ENCODE results near the gene IL17C. TPM values are rescaled to one million over a fixed set of nuclear protein-coding genes. Genes with fewer than 3 reads are reported as not detected.

The IL17C gene
- total RNA-seq, 1 donor = under 0.01 TPM

DNA sequence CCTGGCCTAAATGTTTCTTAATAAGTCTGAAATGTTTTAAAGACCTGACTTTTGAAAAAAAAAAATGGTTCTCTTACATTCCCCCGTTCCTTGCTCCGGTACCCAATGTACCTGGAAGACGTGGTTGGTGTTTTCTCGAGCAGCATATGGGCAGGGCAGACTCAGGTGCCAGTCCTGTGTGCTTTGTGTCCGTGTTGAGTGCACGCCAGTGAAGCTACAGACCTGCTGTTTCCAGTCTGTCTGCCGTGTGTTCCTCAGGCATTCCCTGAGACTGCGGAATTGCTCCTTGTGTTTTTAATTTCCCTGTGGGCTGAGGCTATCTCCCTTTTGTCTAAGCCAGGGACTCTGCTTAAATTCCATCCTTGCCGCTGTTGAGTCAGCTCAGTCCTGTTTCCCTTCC, 11.7 kb upstream of the IL17C start:
- no peak for DNase-seq (ENCODE audit: low read depth in 2 of 3, low spot score in 2 of 3)

DNA sequence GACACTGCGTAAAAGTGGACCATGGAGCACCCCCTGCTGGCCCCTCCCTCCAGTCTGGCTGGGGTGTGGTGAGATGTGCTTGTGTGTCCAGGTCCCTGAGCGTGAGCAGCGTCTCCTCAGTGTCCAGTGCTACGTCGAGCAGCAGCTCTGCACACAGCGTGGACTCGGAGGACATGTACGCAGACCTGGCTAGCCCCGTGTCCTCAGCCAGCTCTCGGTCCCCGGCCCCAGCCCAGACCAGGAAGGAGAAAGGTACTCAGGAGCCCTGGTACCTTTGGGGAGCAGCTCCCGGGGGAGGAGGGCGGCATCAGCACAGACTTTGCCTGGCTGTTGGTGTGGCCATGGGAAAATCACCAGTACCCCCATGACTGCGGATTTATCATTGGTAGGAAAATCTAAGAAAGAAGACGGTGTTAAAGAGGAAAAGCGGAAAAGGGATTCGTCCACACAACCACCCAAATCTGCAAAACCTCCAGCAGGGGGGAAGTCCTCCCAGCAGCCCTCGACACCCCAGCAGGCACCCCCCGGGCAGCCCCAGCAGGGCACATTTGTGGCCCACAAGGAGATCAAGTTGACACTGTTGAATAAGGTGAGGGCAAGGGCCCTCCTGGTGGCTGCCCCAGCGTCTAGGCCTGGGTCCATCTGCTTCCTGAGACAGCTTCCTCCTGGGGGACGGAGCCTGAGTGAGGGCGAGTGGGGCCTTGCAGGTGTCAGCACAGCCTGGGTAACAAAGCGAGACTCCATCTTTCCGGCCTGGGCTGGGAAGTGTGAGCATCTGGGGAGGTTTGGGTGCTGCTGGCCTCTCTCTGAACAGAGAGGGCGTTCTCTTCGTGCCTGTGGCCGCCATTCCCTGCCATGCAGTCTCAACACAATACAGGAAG, 10.6 kb upstream of the IL17C start:
- DNase-seq (ENCODE audit: low read depth in 2 of 3, low spot score in 2 of 3) = no peak

DNA sequence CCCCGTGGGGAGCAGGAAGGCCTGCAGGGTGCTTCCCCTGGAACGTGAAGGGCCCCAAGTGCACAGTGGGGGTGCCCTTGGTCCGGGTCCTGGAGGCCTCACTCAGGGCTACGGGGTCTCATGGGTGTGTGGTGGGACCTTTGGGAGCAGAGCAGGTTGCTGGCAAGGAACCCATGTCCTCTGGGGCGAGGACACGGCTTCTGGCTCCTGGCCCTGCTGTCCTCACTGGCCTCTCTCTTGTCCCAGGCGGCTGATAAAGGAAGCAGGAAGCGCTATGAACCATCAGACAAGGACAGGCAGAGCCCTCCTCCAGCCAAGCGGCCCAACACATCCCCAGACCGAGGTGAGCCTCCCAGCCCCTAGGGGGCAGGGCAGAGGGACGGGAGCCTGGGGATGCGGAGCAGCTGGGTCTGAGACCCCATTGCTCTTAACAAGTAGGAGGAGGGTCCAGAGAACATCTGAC, 9.8 kb upstream of the IL17C start:
- peak in 1 of 3 donors; percentile 38 for DNase-seq (ENCODE audit: low read depth in 2 of 3, low spot score in 2 of 3)

DNA sequence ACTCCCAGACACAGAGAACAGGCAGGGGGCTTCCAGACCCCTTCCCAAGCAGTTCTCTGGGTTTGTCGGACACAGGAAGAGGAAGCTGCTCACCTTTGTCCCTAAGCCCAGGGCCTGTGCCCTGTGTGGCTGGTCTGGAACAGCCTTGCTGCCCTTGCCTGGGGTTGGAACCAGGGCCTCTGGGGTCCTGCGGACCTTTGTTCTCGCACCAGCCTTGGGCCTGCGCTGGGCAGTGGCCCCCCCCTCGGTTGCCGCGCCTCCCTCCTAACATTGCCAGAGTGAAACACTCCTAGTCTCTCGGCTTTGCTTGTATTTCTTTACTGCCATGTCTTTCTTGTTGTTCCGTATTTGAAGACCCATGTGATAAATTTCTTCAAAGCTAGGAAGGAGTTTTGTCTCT, 8.5 kb upstream of the IL17C start:
- no peak for DNase-seq (ENCODE audit: low read depth in 2 of 3, low spot score in 2 of 3)

DNA sequence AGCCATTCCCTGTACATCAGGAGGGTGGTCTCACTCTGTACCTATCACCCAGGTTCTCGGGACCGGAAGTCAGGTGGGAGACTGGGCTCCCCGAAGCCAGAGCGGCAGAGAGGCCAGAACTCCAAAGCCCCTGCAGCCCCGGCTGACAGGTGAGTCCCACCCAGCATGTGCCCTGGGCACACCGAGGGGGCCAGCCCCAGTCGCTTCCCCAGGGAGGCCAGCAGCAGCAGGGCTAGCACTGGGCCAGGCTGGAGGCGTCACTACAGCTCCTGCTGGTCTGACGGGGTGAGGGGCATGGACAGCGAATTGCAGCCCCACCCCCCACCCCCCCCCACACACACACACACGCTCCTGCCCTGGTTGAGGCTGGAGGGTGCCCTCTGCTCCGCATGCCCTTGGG, 7.9 kb upstream of the IL17C start:
- DNase-seq (ENCODE audit: low read depth in 2 of 3, low spot score in 2 of 3) = no peak

DNA sequence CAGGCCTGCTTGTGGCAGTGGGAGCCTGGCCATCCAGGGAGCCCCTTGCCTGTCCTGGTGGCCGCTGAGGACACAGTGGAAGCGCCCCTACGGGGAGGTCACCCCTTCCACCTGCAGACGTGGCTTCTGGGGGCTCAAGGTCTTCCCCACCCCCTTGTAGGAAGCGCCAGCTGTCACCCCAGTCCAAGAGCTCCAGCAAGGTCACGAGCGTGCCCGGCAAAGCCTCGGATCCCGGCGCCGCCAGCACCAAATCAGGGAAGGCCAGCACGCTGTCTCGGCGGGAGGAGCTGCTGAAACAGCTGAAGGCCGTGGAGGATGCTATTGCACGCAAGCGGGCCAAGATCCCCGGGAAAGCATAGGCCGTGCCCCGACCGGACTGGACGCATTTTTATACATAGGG, 7.4 kb upstream of the IL17C start:
- DNase-seq (ENCODE audit: low read depth in 2 of 3, low spot score in 2 of 3) = no peak

DNA sequence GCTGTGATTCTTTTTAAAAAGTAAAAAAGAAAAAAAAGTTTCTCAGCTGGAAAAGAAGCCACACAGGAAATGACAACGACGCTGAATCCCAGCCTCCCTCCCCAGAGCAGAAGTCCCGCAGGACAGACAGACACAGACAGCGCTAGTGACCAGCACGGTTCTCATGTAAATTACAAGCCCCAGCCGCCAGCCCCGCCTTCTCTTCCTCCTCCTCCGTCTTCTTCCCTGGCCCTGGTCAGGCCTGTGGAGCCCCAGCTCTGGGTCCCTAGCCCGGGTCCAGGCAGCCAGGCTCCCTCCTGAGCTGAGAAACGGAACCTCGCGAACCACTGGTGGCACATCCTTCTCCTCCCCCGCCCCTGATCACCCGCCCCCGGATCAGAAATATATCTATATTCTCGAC, 7.0 kb upstream of the IL17C start:
- no peak for DNase-seq (ENCODE audit: low read depth in 2 of 3, low spot score in 2 of 3)

DNA sequence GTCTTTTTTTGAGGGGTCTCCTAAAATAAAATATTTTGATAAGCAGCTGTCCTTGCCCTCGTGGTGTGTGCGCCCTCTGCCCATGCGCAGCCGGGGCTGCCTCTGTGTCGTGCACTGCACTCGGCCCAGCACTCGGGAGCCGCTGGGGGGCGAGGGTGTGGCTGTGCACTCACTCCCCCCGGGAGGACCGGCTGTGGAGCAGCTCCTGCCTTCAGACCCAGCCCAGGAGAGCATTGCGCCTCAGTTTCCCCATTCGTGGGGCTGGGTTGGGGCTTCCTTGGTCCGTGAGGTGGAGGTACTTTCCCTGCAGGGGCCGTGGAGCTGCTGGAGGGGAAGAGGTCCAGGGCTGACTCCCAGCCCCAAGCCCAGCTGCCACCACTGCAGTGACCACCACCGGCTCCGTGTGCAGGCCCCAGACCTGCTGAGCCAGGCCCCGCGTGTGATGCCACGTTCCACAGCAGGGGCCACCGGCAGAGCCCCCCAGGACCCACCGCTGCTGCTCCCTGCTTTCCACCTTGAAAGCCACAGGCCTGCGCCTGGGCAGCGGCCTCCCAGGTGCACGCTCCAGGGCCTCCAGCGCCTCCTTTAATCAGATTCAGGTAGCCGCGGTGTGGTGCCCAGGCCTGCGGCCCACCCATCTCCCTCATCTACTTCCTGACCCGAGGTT, 6.3 kb upstream of the IL17C start:
- DNase-seq (ENCODE audit: low read depth in 2 of 3, low spot score in 2 of 3) = no peak

DNA sequence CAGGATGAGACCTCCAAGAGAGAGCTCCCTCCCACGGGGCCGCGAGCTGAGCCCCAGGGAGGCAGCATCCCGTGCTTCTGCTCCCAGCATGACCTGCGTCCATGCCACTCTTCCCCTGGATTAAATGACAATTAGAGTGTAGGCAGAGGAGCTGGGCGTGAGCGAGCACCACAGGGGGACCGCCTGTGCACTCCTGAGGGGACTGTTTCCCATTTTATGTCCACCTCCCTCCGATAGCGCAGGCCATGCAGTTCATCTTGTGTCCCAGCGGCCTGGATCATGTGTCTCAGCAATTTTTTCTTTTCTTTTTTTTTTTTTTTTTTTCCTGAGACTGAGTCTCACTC, 5.8 kb upstream of the IL17C start:
- DNase-seq (ENCODE audit: low read depth in 2 of 3, low spot score in 2 of 3) = no peak

DNA sequence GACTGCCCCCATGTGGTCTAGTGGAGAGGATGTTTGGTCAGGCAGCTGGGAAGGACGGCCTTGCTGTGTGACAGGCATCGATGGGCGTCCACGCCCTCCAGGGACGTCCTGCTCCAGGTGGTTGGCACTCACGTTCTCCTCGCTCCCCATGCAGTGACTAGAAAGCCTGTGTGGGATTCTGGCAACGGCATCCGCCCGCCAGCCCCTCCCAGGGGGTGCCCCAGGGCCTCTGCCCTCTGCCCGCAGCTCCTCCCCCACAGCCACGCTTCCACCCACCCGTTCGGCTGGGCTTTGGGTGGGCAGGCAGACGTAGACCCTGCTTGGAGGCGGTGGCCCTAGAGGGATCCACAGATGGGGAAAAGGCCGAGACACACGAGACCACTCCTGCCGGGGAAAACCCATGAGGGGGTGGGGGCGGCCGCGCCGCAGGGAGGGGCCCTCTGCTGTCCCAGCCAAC, 4.7 kb upstream of the IL17C start:
- peak in 2 of 3 donors; percentile 20 to 35 for DNase-seq (ENCODE audit: low read depth in 2 of 3, low spot score in 2 of 3)

DNA sequence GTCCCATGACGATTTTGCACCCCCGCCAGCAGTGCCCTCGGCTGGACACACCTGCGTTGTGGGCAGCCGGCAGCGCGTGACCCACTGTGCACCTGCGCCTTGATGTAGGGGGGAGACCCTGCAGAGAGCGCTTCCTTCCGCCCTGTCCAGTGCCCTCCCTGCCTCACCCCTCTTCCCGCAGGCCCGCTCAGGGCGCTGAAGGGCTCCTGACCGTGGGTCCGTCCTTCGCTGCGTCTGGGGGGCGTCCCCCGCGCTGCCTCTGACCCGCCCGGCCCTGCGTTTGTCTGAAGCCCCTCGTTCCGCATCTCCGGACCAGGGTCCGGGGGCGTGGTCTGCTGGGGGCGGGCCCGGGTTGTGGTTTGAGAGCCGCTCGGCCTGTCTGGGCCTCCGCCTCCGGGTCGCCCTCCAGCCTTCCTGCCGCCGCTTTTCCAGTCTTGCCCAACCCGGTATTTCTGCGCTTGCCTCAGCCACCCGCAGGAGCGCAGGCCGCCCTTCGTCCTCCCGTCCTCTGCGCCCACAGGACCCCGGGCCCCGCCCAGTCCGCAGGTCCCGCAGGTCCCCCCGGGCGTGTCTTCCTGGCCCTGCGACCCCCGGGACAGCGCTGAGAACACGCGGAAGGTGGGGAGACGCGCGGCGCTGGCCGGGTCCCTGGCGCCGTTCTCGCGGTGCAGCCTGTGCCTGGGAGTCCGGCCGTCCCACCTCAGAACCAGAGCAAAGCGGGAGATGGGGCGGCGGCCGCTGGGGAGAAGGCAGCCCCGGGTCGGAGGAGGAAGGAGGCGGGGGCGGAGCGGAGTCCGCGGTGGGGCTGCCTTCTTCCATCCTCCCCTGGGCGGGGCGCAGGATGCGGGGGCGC, 4.0 kb upstream of the IL17C start:
- peak in 2 of 3 donors; percentile 28 to 46 for DNase-seq (ENCODE audit: low read depth in 2 of 3, low spot score in 2 of 3)

DNA sequence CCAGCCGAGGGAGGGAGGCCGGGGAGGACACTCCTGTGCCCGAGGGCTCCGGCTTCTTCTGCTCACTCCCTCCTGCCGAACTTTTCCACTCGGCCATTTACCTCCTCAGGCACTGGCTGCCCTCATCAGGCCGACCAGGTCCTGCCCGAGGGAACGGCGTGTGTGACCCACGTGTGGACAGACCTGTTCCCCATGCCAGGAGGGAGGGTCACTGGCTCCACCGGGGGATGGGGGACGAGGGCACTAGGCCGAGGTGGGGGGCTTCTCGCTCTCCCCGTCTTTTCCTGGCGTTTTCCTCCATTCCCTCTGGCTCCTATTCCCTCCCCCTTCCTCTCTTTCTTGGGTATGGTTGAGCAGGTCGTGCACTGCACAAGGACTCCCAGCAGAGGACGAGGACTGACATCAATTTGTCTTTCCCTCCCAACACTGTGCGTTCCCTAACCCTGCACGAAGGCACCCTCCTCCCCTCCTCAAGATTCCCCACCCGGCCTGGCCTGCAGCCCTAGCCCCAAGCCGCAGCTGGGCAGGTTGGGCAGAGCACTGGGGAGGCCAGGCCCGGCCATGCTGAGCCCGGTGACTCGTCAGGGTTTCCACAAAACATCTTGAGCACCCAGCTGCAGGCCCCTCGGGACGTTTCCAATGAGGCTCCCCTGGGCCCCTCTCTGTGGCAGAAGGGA, 3.2 kb upstream of the IL17C start:
- no peak for DNase-seq (ENCODE audit: low read depth in 2 of 3, low spot score in 2 of 3)

DNA sequence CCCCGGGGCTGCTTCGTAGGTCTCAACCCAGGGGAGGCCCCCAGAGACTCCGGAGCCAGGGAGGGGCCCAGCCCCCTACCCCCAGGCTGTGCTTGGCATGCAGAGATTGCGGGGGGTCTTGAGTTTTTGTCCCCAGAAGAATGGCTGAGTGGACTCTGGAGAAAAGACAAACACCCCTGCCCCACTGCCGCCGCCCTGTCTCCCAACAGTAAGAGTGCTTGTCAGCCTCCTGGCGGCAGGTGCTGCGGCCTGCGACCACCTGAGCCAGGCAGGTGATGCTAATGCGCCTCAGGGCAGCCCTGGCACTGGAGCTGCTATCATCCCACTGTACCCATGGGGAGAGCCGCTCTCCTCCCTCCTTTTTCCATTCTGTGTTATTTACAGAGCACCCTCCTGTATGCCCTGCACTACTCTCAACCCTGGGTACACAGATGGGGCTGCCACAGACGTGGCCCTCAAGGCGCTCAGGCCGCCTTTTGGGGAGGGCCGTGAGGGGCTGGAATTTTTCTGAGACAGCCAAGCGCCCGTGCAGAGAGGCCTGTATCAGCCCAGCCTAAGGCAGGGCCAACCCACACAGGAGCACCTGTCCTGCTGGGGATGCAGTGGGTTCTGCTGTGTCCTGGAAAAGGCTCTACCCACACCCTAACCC, 2.6 kb upstream of the IL17C start:
- no peak for DNase-seq (ENCODE audit: low read depth in 2 of 3, low spot score in 2 of 3)

DNA sequence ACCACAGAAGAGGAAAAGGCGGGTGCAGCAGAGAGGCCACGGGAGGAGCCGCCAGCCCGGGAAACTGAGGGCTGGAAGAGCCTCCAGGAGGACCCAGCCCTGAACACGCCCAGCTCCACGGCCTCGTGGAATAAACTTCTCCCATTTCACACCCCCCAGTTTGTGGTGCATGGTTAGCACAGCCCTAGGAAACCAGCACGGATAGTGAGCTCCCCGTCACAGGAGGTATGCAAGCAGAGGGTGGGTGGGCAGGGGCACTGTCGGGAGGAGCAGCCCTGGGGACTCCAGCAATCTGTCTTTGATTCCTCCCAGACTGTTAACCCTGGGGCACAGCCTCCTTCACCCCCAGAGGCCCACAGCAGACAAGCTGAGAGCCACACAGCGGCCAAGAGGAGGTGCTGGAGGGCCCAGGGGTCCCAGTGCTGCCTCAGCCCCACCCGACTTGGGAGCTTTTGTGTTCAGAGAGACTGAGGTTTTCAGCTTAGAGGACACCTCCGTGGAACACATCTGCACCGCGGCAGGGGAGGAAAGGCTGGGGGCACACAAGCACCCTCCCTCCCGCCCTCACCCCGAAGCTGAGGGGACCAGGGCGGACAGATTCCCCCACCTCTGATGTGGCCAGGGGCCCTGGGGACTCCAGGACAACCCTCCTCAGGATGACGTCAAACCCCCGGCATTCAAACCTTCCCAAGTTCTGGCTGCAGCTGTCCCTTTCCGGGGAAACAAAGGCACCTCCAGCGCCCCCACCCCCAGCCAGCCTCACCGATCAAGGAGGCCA, 1.7 kb upstream of the IL17C start:
- DNase-seq (ENCODE audit: low read depth in 2 of 3, low spot score in 2 of 3) = no peak

DNA sequence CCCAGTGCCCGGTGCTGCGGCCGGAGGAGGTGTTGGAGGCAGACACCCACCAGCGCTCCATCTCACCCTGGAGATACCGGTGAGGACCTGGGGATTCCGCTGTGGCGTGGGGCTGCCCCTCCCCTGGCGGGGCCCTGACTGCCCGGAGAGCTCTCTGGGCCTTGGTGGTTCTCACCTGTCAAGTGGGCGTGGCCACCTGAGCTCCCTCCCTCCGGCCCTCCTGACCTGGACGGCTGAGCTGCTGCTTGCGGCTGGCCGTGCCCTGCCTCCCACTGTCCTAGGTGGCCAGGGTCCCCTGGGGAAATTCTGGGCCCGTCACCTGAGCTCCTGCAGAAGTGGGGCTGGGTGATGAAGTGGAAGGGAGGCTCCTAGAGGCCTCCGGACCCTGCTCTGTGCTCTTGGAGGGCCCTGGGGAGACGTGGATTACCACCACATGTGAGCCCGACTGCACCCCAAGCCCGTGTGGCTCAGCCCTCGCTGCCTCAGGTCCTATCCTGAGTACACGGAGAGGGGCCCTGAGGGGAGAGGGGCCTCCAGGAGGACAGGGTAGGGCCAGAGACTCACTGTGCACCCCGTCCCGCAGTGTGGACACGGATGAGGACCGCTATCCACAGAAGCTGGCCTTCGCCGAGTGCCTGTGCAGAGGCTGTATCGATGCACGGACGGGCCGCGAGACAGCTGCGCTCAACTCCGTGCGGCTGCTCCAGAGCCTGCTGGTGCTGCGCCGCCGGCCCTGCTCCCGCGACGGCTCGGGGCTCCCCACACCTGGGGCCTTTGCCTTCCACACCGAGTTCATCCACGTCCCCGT, 1.1 kb downstream of the IL17C start:
- no peak for DNase-seq (ENCODE audit: low read depth in 2 of 3, low spot score in 2 of 3)

DNA sequence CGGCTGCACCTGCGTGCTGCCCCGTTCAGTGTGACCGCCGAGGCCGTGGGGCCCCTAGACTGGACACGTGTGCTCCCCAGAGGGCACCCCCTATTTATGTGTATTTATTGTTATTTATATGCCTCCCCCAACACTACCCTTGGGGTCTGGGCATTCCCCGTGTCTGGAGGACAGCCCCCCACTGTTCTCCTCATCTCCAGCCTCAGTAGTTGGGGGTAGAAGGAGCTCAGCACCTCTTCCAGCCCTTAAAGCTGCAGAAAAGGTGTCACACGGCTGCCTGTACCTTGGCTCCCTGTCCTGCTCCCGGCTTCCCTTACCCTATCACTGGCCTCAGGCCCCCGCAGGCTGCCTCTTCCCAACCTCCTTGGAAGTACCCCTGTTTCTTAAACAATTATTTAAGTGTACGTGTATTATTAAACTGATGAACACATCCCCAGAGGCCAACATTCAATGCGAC, 1.7 kb downstream of the IL17C start:
- no peak for DNase-seq (ENCODE audit: low read depth in 2 of 3, low spot score in 2 of 3)

DNA sequence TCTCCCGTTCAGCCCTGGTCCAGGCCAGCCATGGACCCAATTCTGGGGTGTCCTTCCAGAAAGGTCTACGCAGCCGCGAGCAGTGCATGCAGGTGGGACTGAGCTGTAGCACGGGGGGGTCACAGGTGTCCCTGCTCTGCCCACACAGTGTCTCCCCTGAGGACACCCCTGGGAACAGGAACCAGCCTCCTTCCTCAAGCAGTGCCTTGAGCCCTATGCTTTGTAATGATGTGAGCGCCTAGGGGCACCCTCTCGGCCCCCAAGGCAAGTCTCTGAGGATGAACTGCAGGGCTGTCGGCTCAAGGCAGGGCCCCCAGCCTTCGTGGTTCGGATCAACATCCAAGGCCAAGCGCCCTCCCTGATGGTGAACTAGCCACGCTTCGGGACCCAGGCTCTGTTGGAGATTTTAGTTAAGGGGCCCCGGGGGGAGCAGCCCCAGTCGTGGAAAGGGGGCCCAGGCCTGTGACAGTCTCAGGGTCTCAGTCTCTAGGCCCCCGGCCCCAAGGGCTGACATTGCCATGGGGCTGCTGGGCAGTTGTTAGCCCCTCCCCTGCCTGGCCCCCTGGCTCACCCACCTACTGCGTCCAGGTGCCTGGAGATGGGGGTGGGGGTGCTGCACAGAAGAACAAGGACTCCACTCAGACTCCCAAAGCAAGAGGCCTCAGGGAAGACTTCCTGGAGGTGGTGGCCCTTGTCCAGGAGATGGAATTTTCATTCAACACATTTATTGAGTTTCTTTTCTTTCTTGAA, 2.3 kb downstream of the IL17C start:
- no peak for DNase-seq (ENCODE audit: low read depth in 2 of 3, low spot score in 2 of 3)
